ENCODE results near the gene NUP58.

Gene NUP58

GRCh38 chr13:25301347-25302113 lies at the start of gene NUP58:
Gene NUP58 (plus strand): TSS chr13:25301625. CDS start chr13:25301774, 149 bp downstream.
- DNase-seq = peak; percentile 76

- no peak for DNase-seq
Measured at GRCh38 chr13:25252225-25252624, 49.2 kb upstream of the NUP58 start.

- no peak for DNase-seq
Measured at GRCh38 chr13:25252752-25253151, 48.7 kb upstream of the NUP58 start.

- DNase-seq = no peak
Measured at GRCh38 chr13:25253702-25254101, 47.7 kb upstream of the NUP58 start.

- no peak for DNase-seq
Measured at GRCh38 chr13:25262261-25262660, 39.2 kb upstream of the NUP58 start.

- no peak for DNase-seq
Measured at GRCh38 chr13:25266706-25267105, 34.7 kb upstream of the NUP58 start.

GRCh38 chr13:25267715-25268114 lies 33.7 kb upstream of the NUP58 start:
- no peak for DNase-seq

GRCh38 chr13:25268561-25268960 lies 32.9 kb upstream of the NUP58 start:
- no peak for DNase-seq

- DNase-seq = no peak
Measured at GRCh38 chr13:25276748-25277147, 24.7 kb upstream of the NUP58 start.

GRCh38 chr13:25280396-25280795 lies 21.0 kb upstream of the NUP58 start:
- no peak for DNase-seq

- DNase-seq = no peak
Measured at GRCh38 chr13:25281193-25281934, 20.1 kb upstream of the NUP58 start.

- DNase-seq = no peak
Measured at GRCh38 chr13:25281935-25282332, 19.5 kb upstream of the NUP58 start.

- no peak for DNase-seq
Measured at GRCh38 chr13:25286308-25286968, 15.0 kb upstream of the NUP58 start.

GRCh38 chr13:25286969-25287961 lies 14.2 kb upstream of the NUP58 start, which contains the start of gene MTMR6:
Gene MTMR6 (minus strand): TSS chr13:25287488. CDS start chr13:25287247, 241 bp downstream.
- peak; percentile 54 for DNase-seq

GRCh38 chr13:25288966-25289365 lies 12.5 kb upstream of the NUP58 start:
- no peak for DNase-seq

GRCh38 chr13:25291691-25292090 lies 9.7 kb upstream of the NUP58 start:
- no peak for DNase-seq

- no peak for DNase-seq
Measured at GRCh38 chr13:25292301-25292700, 9.1 kb upstream of the NUP58 start.

- no peak for DNase-seq
Measured at GRCh38 chr13:25295228-25295627, 6.2 kb upstream of the NUP58 start.

GRCh38 chr13:25295701-25296100 lies 5.7 kb upstream of the NUP58 start:
- no peak for DNase-seq

- DNase-seq = no peak
Measured at GRCh38 chr13:25300861-25301346, 521 bp upstream of the NUP58 start.

- DNase-seq = no peak
Measured at GRCh38 chr13:25302121-25302520, 696 bp downstream of the NUP58 start.

All from NCI-H774 (cell line).